CD4-positive, alpha-beta T cell treated with Interleukin-4 for 4 hours (primary cell): ENCODE results near the gene SORL1.
"Not testable (repeated sequence)": the region's sequence is repeated elsewhere in the genome, so short reads cannot be mapped to it uniquely, and the experiment has no call there.

Experiments used
- DNase-seq: peaks from one replicate; pipeline ENCODE4 v3.0.0-alpha.2; 2020

Gene SORL1

GRCh38 chr11:121564948-121565684, 113.0 kb downstream of the SORL1 start:
- DNase-seq, result no peak

DNA sequence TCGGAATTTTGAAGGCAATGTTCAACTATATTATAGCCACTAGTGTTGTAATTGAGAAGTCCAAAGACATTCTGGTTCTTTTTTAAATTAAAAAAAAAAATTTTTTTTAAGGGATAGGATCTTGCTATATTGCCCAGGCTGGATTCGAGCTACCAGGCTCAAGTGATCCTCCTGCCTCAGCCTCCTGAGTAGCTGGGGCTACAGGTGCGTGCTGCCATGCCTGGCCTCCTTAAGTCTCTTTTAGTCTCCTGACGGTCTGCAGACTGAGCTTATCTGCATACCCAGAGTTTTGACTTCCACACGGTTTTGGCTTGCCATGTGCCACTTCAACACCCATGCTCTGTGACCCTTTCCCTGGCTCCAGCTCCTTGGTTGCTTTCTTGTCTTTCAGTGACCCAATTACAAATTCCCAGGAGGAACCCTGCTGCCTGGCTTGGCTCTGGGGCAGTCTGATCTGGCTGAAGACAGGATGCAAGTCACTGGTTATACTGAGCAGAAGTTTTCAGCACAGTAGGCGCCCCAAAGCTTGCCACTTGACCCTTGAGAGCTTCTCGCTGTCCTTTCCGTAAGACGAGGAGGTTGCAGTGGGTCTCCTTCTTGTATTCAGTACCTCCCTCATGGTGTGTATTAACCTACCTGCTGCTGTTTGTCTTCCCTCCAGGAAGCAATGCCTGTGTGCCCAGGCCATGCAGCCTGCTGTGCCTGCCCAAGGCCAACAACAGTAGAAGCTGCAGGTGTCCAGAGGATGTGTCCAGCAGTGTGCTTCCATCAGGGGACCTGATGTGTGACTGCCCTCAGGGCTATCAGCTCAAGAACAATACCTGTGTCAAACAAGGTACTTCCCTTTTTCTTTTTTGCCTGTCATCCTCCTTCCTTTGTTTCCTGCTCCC, 114.4 kb downstream of the SORL1 start:
- DNase-seq, result no peak

GRCh38 chr11:121567995-121568394, 115.9 kb downstream of the SORL1 start:
- DNase-seq, result no peak

- not testable (repeated sequence) for DNase-seq
Measured at GRCh38 chr11:121569332-121570299, 117.5 kb downstream of the SORL1 start.

DNA sequence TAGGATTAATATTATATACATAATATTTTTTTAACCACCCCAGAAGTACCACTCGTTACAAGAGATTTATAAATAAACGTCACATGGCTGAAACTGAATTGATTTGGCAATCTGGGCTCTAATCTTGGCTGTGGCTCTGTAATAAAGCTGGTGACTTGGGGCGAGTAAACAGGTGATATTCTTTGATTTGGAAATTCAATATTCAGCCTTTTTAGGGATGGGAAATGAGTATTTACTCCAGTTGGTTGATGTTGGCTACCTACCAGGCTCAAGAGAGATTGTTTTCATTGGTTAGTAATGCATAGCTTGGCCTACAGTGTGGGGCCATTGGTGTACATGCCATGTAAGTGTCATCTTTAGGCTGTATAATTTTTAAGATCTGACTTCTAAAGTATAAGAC, 118.3 kb downstream of the SORL1 start:
- no peak for DNase-seq

GRCh38 chr11:121571506-121571905, 119.4 kb downstream of the SORL1 start:
- no peak for DNase-seq

DNA sequence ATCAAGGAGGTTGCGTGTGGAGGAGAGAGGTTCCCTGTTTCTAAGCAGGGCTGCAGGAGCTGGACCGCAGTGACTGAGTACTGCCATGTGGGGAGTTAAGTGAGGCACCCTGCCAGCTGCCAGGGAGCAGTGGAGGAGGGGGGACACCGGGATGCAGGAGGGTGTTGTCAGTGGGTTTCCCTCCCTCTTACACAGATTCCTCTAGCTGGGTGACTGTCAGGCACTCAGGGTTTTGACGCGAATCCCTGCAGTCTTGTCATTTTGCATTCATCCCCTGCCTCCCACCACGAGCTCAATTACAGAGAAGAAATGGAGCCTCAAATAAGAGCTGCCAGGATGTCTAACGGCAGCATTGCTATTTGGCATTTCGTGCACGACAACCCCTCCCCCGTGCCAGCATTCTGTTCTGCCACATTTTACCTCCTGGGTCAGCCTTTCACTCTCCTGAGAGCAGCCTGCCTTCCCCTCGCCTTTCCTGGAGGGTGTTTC, 120.5 kb downstream of the SORL1 start:
- DNase-seq, result no peak

- DNase-seq, result no peak
Measured at GRCh38 chr11:121574801-121575200, 122.7 kb downstream of the SORL1 start.

DNA sequence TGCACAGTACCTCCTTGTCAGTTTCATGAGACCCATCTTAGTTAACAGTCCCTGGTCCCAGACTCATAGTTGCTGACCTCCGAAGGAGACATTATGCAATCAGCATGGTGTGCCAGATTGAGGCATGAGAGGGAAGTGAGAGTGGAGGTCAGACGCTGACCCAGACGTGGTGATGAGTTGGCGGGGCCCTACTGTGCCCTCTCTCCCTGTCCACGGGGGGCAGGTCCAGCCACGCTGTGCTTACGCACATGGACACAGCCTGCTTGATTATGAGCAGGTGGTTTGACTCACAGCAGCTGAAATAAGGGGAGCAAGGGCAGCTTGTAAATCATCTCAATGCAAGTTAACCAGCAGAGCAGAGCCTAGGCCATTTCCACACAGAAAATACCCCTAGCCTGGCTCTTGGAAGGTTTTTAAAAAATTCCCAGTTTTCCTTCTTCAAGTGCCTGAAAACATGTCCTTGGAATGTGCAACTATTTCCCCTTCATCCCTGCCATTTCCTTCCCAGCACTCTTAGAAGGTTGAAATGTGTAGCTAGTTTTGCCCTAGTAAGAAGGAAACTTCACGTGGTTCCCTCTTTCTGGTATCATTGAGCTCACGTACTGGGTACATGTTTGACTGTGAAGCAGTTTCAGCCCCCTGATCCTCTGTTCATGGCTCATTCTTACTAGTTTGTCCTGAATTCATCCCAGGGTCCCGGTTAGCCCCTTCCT, 123.3 kb downstream of the SORL1 start:
- no peak for DNase-seq

DNA sequence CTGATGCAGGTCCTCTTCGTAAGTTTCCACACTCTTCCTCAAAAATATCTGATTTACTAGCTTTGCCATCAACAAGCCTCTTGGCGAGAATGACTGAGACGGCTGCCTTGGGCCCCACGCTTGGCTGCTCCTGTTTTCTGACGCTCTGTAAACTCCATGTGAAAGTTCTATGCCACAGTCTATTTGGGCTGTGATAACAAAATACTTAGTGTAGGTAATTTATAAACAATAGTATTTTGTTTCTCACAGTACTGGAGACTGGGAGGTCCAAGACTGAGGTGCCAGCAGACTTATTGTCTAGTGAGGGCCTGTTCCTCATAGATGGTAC, 123.8 kb downstream of the SORL1 start:
- no peak for DNase-seq

- DNase-seq, result no peak
Measured at GRCh38 chr11:121576531-121576930, 124.4 kb downstream of the SORL1 start.

DNA sequence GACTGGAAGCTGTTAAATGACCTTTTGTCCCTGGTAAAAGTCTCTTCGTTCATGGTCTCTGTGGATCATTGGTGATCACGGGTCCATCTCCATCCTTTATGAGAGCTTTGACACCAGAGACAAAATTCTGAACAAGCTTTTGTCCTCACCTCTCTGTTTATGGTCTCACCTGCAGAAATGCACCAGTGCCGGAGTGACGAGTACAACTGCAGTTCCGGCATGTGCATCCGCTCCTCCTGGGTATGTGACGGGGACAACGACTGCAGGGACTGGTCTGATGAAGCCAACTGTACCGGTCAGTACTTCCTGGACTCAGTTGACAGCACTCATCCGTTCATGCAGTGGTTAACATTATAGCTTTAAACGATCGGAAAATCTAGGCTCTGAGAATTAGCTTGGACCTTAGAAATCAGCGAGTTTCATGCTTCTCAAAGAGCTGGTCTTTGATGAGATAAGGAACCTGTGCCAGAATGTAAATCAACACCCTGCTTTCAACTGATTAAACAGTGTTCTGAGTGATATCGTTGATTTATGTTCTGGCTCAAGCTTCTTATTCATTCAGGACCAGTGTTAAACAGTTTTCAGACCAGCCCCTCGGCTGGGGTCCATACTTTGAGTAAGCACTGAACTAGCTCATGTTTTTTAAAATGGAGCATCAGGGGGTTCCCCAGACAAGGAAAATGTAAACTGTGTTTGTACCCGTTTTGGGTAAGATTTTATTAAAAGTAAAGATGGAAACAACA, 125.2 kb downstream of the SORL1 start:
- no peak for DNase-seq

- no peak for DNase-seq
Measured at GRCh38 chr11:121578251-121578976, 126.3 kb downstream of the SORL1 start.

GRCh38 chr11:121580154-121580553, 128.0 kb downstream of the SORL1 start:
- no peak for DNase-seq

DNA sequence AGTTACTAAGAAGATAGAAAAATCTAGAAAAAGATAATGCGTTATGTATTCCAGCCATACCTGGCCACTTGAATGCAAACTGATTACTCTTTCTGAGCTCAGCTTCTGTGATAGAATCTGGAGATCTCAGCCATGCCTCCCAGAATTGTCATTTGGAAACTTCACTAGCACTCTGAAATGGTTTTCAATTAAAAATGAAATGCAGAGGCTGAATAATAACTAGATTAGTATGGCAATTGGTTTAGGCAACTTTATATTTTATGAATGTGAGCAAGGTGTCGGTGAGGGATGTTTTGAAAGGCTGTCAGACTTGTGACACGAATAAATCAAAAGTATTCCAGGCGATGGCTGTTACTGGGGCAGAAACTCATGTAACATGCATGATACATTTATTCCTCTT, 129.5 kb downstream of the SORL1 start:
- no peak for DNase-seq

DNA sequence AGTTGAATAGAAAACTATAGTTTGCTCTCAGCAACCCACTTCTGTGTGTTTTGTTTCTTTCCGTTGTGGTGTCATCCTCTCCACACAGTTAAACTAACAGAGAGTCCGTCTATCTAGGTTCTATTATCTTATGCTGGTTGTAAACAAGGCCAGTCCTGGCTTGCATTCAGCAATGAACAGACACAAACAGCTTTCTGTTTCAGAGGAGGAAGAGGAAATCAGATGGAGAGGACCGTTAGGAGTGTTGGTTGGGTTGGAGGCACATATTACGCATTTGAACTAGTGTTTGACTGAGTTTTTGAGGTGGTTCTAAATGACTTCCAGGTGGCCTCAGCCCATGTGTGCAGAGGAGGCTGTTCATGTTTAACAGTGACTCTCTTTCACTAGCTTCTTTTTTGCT, 130.2 kb downstream of the SORL1 start:
- DNase-seq, result peak; percentile 21

GRCh38 chr11:121583825-121584224, 131.7 kb downstream of the SORL1 start:
- DNase-seq, result no peak

- DNase-seq, result no peak
Measured at GRCh38 chr11:121586750-121587149, 134.6 kb downstream of the SORL1 start.

- DNase-seq, result no peak
Measured at GRCh38 chr11:121587182-121587581, 135.1 kb downstream of the SORL1 start.

- no peak for DNase-seq
Measured at GRCh38 chr11:121588747-121589146, 136.6 kb downstream of the SORL1 start.
